Ectodermal cell (in vitro differentiated cells): ENCODE results near the gene TMEM14C.
"Not testable (repeated sequence)": the region's sequence is repeated elsewhere in the genome, so short reads cannot be mapped to it uniquely, and the experiment has no call there.

Experiments used
- H3K27ac ChIP-seq: 2 replicates; pipeline ENCODE4 v1.7.0; 2013; ENCODE audit warnings: mild to moderate bottlenecking, low read depth, low read length; ENCODE audit not compliant: insufficient read depth, poor library complexity, severe bottlenecking
- H3K27me3 ChIP-seq: 2 replicates; pipeline ENCODE4 v1.7.0; 2013; ENCODE audit warnings: mild to moderate bottlenecking, low read length; ENCODE audit not compliant: insufficient read depth, control insufficient read depth, poor library complexity, severe bottlenecking
- H3K36me3 ChIP-seq: one replicate; pipeline ENCODE4 v1.7.0; 2013; ENCODE audit warnings: low read length; ENCODE audit not compliant: control insufficient read depth, insufficient read depth
- H3K4me1 ChIP-seq: one replicate; pipeline ENCODE4 v1.7.0; 2013; ENCODE audit warnings: low read length; ENCODE audit not compliant: control insufficient read depth, insufficient read depth
- H3K4me3 ChIP-seq: 2 replicates; pipeline ENCODE4 v1.7.0; 2013; ENCODE audit warnings: low read depth, low read length, control low read depth; ENCODE audit not compliant: insufficient read depth
- H3K9me3 ChIP-seq: 2 replicates; pipeline ENCODE4 v1.7.0; 2013; ENCODE audit warnings: mild to moderate bottlenecking, low read length, moderate library complexity; ENCODE audit not compliant: control insufficient read depth
- WGBS, 2 experiments: methylation state at CpG; one replicate each; pipeline ENCODE4 v1.1.7; 2013; ENCODE audit warnings: missing lambda C conversion rate in 2 of 2; 5-methylcytosine and 5-hydroxymethylcytosine counted together

Gene TMEM14C

GRCh38 chr6:10720960-10721849 is 1.7 kb upstream of the TMEM14C start:
- not testable (repeated sequence) for H3K27me3 ChIP-seq, H3K27ac ChIP-seq, H3K9me3 ChIP-seq, H3K4me3 ChIP-seq, H3K36me3 ChIP-seq
- WGBS, 2 experiments: 95% methylated on average over 17 of the region's 17 CpGs
- peaks cover 17% of the 10 kb centered on the region for H3K4me1 ChIP-seq

GRCh38 chr6:10721850-10722569 is 860 bp upstream of the TMEM14C start:
- Histone ChIP-seq H3K36me3 (peaks cover 5% of the 10 kb centered on the region), H3K27ac (peak overlapping the region; percentile 73), H3K27me3 (no peaks in the 10 kb centered on the region), H3K9me3 (no peaks in the 10 kb centered on the region), H3K4me1 (peaks cover 17% of the 10 kb centered on the region), H3K4me3 (peak overlapping the region; percentile 51)
- WGBS, 2 experiments: 91 to 92% methylated on average over 11 of the region's 11 CpGs

DNA sequence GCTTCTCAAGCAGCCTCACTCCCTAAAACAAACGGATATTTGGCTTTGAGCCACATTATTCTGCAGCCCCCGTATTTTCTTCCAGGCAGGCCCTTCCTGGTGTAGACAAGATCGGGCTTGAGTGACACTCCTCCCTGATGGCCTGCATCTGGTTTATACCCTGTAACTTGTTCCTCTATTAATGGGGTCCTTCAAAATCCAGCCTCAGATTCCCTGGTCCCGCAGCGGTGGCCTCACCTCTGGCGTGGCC is 375 bp upstream of the TMEM14C start:
- peaks cover 6% of the 10 kb centered on the region for H3K36me3 ChIP-seq
- H3K27me3 ChIP-seq: no peaks in the 10 kb centered on the region
- peaks cover 17% of the 10 kb centered on the region for H3K4me1 ChIP-seq
- H3K9me3 ChIP-seq: no peaks in the 10 kb centered on the region
- 12 to 14% methylated on average over 6 of the region's 6 CpGs for WGBS, 2 experiments
- peak overlapping the region; percentile 73 for H3K27ac ChIP-seq
- H3K4me3 ChIP-seq: peak overlapping the region; percentile 51

DNA sequence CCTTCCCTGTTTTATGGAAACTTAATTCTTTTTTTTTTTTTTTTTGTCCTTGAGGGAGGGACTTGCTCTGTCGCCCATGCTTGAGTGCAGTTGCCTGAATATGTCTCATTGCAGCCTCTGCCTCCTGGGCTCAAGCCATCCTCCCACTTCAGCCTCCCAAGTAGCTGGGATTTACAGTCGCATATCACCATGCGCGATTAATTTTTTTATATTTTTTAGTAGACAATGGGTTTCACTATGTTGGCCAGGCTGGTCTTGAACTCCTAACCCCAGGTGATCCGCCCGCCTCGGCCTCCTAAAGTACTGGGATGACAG is 654 bp downstream of the TMEM14C start:
- H3K27me3 ChIP-seq: no peaks in the 10 kb centered on the region
- peaks cover 9% of the 10 kb centered on the region for H3K36me3 ChIP-seq
- H3K4me3 ChIP-seq: peak overlapping the region; percentile 51
- H3K4me1 ChIP-seq: peaks cover 17% of the 10 kb centered on the region
- no peaks in the 10 kb centered on the region for H3K9me3 ChIP-seq
- WGBS, 2 experiments: 49 to 50% methylated on average over 7 of the region's 7 CpGs
- peak overlapping the region; percentile 73 for H3K27ac ChIP-seq

- no peak overlapping the region for H3K4me3 ChIP-seq
- WGBS, 2 experiments: 91 to 93% methylated on average over 6 of the region's 6 CpGs
- H3K36me3 ChIP-seq: peaks cover 20% of the 10 kb centered on the region
- no peak overlapping the region for H3K27ac ChIP-seq
- peaks cover 17% of the 10 kb centered on the region for H3K4me1 ChIP-seq
- no peaks in the 10 kb centered on the region for H3K27me3 ChIP-seq
- H3K9me3 ChIP-seq: no peaks in the 10 kb centered on the region
Observed at GRCh38 chr6:10725044-10725443, 2.2 kb downstream of the TMEM14C start.

DNA sequence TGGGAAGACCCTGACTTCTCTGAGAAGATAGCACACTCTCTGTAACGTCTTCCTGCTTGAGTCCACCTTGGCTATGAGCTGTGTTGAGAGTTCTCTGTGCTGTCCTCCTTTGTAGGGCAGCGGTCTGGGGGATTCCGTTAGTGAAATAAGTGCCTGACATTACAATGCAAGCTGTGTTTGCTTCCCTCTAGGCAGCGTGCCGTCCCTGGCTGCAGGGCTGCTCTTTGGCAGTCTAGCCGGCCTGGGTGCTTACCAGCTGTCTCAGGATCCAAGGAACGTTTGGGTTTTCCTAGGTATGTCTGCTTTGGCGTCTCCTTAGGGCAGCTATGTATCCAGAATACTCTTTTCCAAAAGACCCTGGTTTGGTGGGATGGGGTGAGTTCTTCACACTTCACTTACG is 2.8 kb downstream of the TMEM14C start:
- 94 to 96% methylated on average over 8 to 9 of the region's 9 CpGs for WGBS, 2 experiments
- no peak overlapping the region for H3K27ac ChIP-seq
- peaks cover 20% of the 10 kb centered on the region for H3K36me3 ChIP-seq
- H3K4me3 ChIP-seq: no peak overlapping the region
- H3K9me3 ChIP-seq: no peaks in the 10 kb centered on the region
- H3K4me1 ChIP-seq: peaks cover 17% of the 10 kb centered on the region
- no peaks in the 10 kb centered on the region for H3K27me3 ChIP-seq

- 96% methylated on average over 3 of the region's 3 CpGs for WGBS, 2 experiments
- H3K9me3 ChIP-seq: no peaks in the 10 kb centered on the region
- H3K27ac ChIP-seq: no peak overlapping the region
- H3K27me3 ChIP-seq: no peaks in the 10 kb centered on the region
- H3K4me3 ChIP-seq: no peak overlapping the region
- H3K4me1 ChIP-seq: no peaks in the 10 kb centered on the region
- peaks cover 34% of the 10 kb centered on the region for H3K36me3 ChIP-seq
Observed at GRCh38 chr6:10730254-10730653, 7.4 kb downstream of the TMEM14C start.

GRCh38 chr6:10733151-10733715 is 10.4 kb downstream of the TMEM14C start:
- Histone ChIP-seq H3K36me3 (peaks cover 28% of the 10 kb centered on the region), H3K27me3 (no peaks in the 10 kb centered on the region), H3K4me1 (no peaks in the 10 kb centered on the region), H3K9me3 (no peaks in the 10 kb centered on the region), H3K27ac (peak overlapping the region; percentile 16), H3K4me3 (no peak overlapping the region)
- WGBS, 2 experiments: 92 to 94% methylated on average over 17 of the region's 17 CpGs

DNA sequence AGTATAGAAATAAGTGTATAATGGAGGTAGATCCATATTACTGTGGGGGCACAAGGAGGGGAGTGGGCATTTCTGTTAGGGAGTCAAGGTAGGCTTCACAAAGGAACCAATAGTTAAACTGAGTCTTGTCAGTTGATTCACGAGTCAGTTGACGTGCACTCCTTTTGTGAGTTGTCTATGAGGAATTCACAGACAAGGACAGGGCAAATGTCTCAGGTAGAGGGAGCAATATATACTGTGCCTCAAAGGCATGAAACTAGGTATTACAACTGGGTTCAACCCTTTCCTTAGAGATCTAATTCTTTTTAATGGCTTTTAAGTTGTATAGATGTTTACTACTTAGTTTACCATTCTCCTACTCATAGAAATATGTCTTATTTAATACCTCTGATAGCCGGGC is 11.0 kb downstream of the TMEM14C start:
- WGBS, 2 experiments: 85 to 96% methylated on average over 3 of the region's 3 CpGs
- Histone ChIP-seq H3K27ac (no peak overlapping the region), H3K4me3 (no peak overlapping the region), H3K36me3 (peaks cover 22% of the 10 kb centered on the region), H3K27me3 (no peaks in the 10 kb centered on the region), H3K4me1 (no peaks in the 10 kb centered on the region), H3K9me3 (no peaks in the 10 kb centered on the region)

- H3K36me3 ChIP-seq: peaks cover 10% of the 10 kb centered on the region
- no peak overlapping the region for H3K27ac ChIP-seq
- no peaks in the 10 kb centered on the region for H3K9me3 ChIP-seq
- no peaks in the 10 kb centered on the region for H3K27me3 ChIP-seq
- no peak overlapping the region for H3K4me3 ChIP-seq
- 80 to 100% methylated on average over 1 to 2 of the region's 2 CpGs for WGBS, 2 experiments
- H3K4me1 ChIP-seq: no peaks in the 10 kb centered on the region
Observed at GRCh38 chr6:10736731-10737130, 13.9 kb downstream of the TMEM14C start.
